ENCODE data around the gene RNF8.
A peak's percentile ranks its signal among the peaks of the same experiment; 100 is the strongest.
"Not testable (repeated sequence)": the region's sequence is repeated elsewhere in the genome, so short reads cannot be mapped to it uniquely, and the experiment has no call there.

RNF8 gene

GRCh38 chr6:37401658-37402057, 47.9 kb downstream of the RNF8 start:
- not testable (repeated sequence) for DNase-seq

GRCh38 chr6:37406726-37407341, 53.1 kb downstream of the RNF8 start:
- no peak for DNase-seq

- no peak for DNase-seq
Measured at GRCh38 chr6:37407948-37408347, 54.2 kb downstream of the RNF8 start.

- no peak for DNase-seq
Measured at GRCh38 chr6:37409501-37409900, 55.7 kb downstream of the RNF8 start.

GRCh38 chr6:37417393-37417792, 63.6 kb downstream of the RNF8 start:
- DNase-seq, result no peak

GRCh38 chr6:37418722-37419121, 64.9 kb downstream of the RNF8 start:
- no peak for DNase-seq

- DNase-seq, result no peak
Measured at GRCh38 chr6:37426058-37426944, 72.5 kb downstream of the RNF8 start.

- no peak for DNase-seq
Measured at GRCh38 chr6:37426945-37427510, 73.2 kb downstream of the RNF8 start.

GRCh38 chr6:37429352-37429750, 75.6 kb downstream of the RNF8 start:
- no peak for DNase-seq

GRCh38 chr6:37432590-37432915, 78.8 kb downstream of the RNF8 start:
- DNase-seq, result no peak

GRCh38 chr6:37432916-37433656, 79.3 kb downstream of the RNF8 start, which contains the start of gene CMTR1:
Gene CMTR1, plus strand, starts transcription at chr6:37433221. Its CDS starts 2,409 bp downstream, at chr6:37435630.
- peak; percentile 88 for DNase-seq

GRCh38 chr6:37433657-37434271, 80.0 kb downstream of the RNF8 start:
- peak; percentile 6 for DNase-seq

- no peak for DNase-seq
Measured at GRCh38 chr6:37435373-37435772, 81.6 kb downstream of the RNF8 start.

- no peak for DNase-seq
Measured at GRCh38 chr6:37435816-37436215, 82.0 kb downstream of the RNF8 start.

- no peak for DNase-seq
Measured at GRCh38 chr6:37438930-37439329, 85.1 kb downstream of the RNF8 start.

- no peak for DNase-seq
Measured at GRCh38 chr6:37441651-37442050, 87.9 kb downstream of the RNF8 start.

GRCh38 chr6:37442416-37443215, 88.8 kb downstream of the RNF8 start:
- DNase-seq, result no peak

GRCh38 chr6:37443216-37443542, 89.4 kb downstream of the RNF8 start:
- DNase-seq, result not testable (repeated sequence)

Data from GDM1 (cell line).